GM23248 (cell line): ENCODE data around the gene RFTN1.

Experiments
- EZH2 ChIP-seq: fragments of 200-600 bp; sonication (generic); IDR thresholded peaks from 2 replicates; pipeline ENCODE4 v1.6.1; 2018; ENCODE audit warnings: antibody characterized with exemption, mild to moderate bottlenecking; ENCODE audit not compliant: insufficient read depth, poor library complexity, severe bottlenecking
- EZH2phosphoT487 ChIP-seq: fragments of 200-600 bp; sonication (generic); IDR thresholded peaks from 2 replicates; pipeline ENCODE4 v1.6.1; 2018; ENCODE audit warnings: antibody characterized with exemption, moderate library complexity, mild to moderate bottlenecking, low read depth; ENCODE audit not compliant: insufficient read depth

- TF ChIP-seq EZH2 (no peak), EZH2phosphoT487 (no peak)
These were observed 15.1 kb upstream of the RFTN1 start for GRCh38 chr3:16528581-16528993.
